WTC11 (cell line): ENCODE data around the gene CPNE4. TPM values are rescaled to one million over a fixed set of nuclear protein-coding genes. Genes with fewer than 3 reads are reported as not detected.

Experiments
- ATAC-seq: fragments of 200-7000 bp; cut with Tn5 transposase; 2 replicates; pipeline ENCODE4 v1.10.0; 2021; ENCODE audit warnings: mild to moderate bottlenecking, moderate library complexity
- CTCF ChIA-PET: fragments of 300-600 bp; sonication (Branson Sonifier 250); formaldehyde crosslinking; loops from one replicate; lab custom pipeline; 2021; ENCODE audit warnings: antibody characterized with exemption; lab: Charles Lee
- POLR2A ChIA-PET: fragments of 350-600 bp; sonication (Branson Sonifier 250); formaldehyde crosslinking; loops from one replicate; lab custom pipeline; 2021; ENCODE audit warnings: antibody characterized with exemption; lab: Charles Lee
- DNase-seq: peaks from one replicate; pipeline ENCODE4 v3.0.0; 2021; ENCODE audit warnings: low spot score
- H3K27ac Mint-ChIP-seq: 2 replicates; pipeline ENCODE4 v1.8.0; 2021; ENCODE audit warnings: mixed read lengths
- H3K27me3 Mint-ChIP-seq: 2 replicates; pipeline ENCODE4 v1.8.0; 2021; ENCODE audit warnings: low read depth, mild to moderate bottlenecking, moderate library complexity, mixed read lengths
- H3K36me3 Mint-ChIP-seq: 2 replicates; pipeline ENCODE4 v1.8.0; 2021; ENCODE audit warnings: mixed read lengths
- H3K4me1 Mint-ChIP-seq: 2 replicates; pipeline ENCODE4 v1.8.0; 2022; ENCODE audit warnings: mixed read lengths
- H3K4me3 Mint-ChIP-seq: 2 replicates; pipeline ENCODE4 v1.8.0; 2021; ENCODE audit warnings: mild to moderate bottlenecking, moderate library complexity, mixed read lengths
- H3K9me3 Mint-ChIP-seq: 2 replicates; pipeline ENCODE4 v1.8.0; 2021; ENCODE audit warnings: mixed read lengths
- ARID4B ChIP-seq: sonication (generic); formaldehyde crosslinking; IDR thresholded peaks from 2 replicates; pipeline ENCODE4 v1.8.0; 2023; ENCODE audit warnings: missing genetic modification reagents, mild to moderate bottlenecking, borderline replicate concordance
- ATF6 ChIP-seq: sonication (generic); formaldehyde crosslinking; IDR thresholded peaks from 2 replicates; pipeline ENCODE4 v1.8.1; 2023; ENCODE audit warnings: mild to moderate bottlenecking, missing genetic modification reagents
- E2F4 ChIP-seq: sonication (generic); formaldehyde crosslinking; IDR thresholded peaks from 2 replicates; pipeline ENCODE4 v1.8.1; 2022; ENCODE audit warnings: low read depth, mild to moderate bottlenecking, moderate library complexity, missing genetic modification reagents, borderline replicate concordance
- E2F5 ChIP-seq: sonication (generic); formaldehyde crosslinking; IDR thresholded peaks from 2 replicates; pipeline ENCODE4 v1.8.1; 2022; ENCODE audit warnings: mild to moderate bottlenecking, moderate library complexity, missing genetic modification reagents
- EMX1 ChIP-seq: fragments of 250-450 bp; sonication (Bioruptor Pico); IDR thresholded peaks from 2 replicates; pipeline ENCODE4 v1.8.0; 2021; ENCODE audit warnings: mild to moderate bottlenecking
- FOXP4 ChIP-seq: sonication (generic); formaldehyde crosslinking; IDR thresholded peaks from 2 replicates; pipeline ENCODE4 v1.8.0; 2022; ENCODE audit warnings: mild to moderate bottlenecking, missing genetic modification reagents
- GRHL2 ChIP-seq: fragments of 250-450 bp; sonication (Bioruptor Pico); IDR thresholded peaks from 2 replicates; pipeline ENCODE4 v1.8.0; 2022; ENCODE audit warnings: mild to moderate bottlenecking, moderate library complexity; ENCODE audit not compliant: insufficient replicate concordance, severe bottlenecking
- MLX ChIP-seq: sonication (generic); formaldehyde crosslinking; IDR thresholded peaks from 2 replicates; pipeline ENCODE4 v1.8.1; 2023; ENCODE audit warnings: mild to moderate bottlenecking, missing genetic modification reagents, moderate library complexity
- MYBL2 ChIP-seq: sonication (generic); formaldehyde crosslinking; IDR thresholded peaks from 2 replicates; pipeline ENCODE4 v1.8.1; 2023; ENCODE audit warnings: mild to moderate bottlenecking, moderate library complexity, missing genetic modification reagents
- NFE2L1 ChIP-seq: sonication (generic); formaldehyde crosslinking; IDR thresholded peaks from 2 replicates; pipeline ENCODE4 v1.8.1; 2023; ENCODE audit warnings: missing genetic modification reagents
- NFYB ChIP-seq: sonication (generic); formaldehyde crosslinking; conservative IDR thresholded peaks from 2 replicates; pipeline ENCODE4 v1.8.0; 2022; ENCODE audit warnings: low read depth, missing genetic modification reagents
- PRDM15 ChIP-seq: sonication (generic); formaldehyde crosslinking; IDR thresholded peaks from 2 replicates; pipeline ENCODE4 v1.8.0; 2022; ENCODE audit warnings: missing genetic modification reagents
- SOX15 ChIP-seq: fragments of 250-450 bp; sonication (Bioruptor Pico); IDR thresholded peaks from 2 replicates; pipeline ENCODE4 v1.9.0; 2021; ENCODE audit warnings: mild to moderate bottlenecking
- TCF7 ChIP-seq: sonication (generic); formaldehyde crosslinking; IDR thresholded peaks from 2 replicates; pipeline ENCODE4 v1.8.0; 2022; ENCODE audit warnings: mild to moderate bottlenecking, low read depth, missing genetic modification reagents, moderate library complexity
- TEAD1 ChIP-seq: sonication (generic); formaldehyde crosslinking; IDR thresholded peaks from 2 replicates; pipeline ENCODE4 v1.8.0; 2022; ENCODE audit warnings: mild to moderate bottlenecking, missing genetic modification reagents
- USF2 ChIP-seq: sonication (generic); formaldehyde crosslinking; IDR thresholded peaks from 2 replicates; pipeline ENCODE4 v1.8.1; 2023; ENCODE audit warnings: mild to moderate bottlenecking, missing genetic modification reagents, moderate library complexity
- ZNF263 ChIP-seq: sonication (generic); formaldehyde crosslinking; IDR thresholded peaks from 2 replicates; pipeline ENCODE4 v1.8.1; 2022; ENCODE audit warnings: low read depth, mild to moderate bottlenecking, moderate library complexity, missing genetic modification reagents
- ZNF396 ChIP-seq: fragments of 250-450 bp; sonication (Bioruptor Pico); IDR thresholded peaks from 2 replicates; pipeline ENCODE4 v1.8.0; 2021; ENCODE audit warnings: mild to moderate bottlenecking, moderate library complexity, borderline replicate concordance
- total RNA-seq: library from RNA; stranded (reverse); gene quantifications from 3 replicates; pipeline ENCODE4 v1.2.3, GENCODE V29; 2021

CPNE4 gene
- total RNA-seq, 1 experiment from 2014 or later = 2.4 TPM

GRCh38 chr3:131989318-131989717 is 45.5 kb downstream of the CPNE4 start:
- ATAC-seq (no peak), DNase-seq (no peak)
- Mint-ChIP-seq H3K36me3 (peaks cover 30% of the 10 kb centered on the region), H3K4me1 (peaks cover 7% of the 10 kb centered on the region), H3K4me3 (no peak overlapping the region), H3K27me3 (peaks cover 2% of the 10 kb centered on the region), H3K9me3 (peaks cover 35% of the 10 kb centered on the region), H3K27ac (no peak overlapping the region)
- CTCF ChIA-PET = interaction anchor here (0.8 kb wide), 1 partner anchor 46 kb away, joined by 3 read pairs; the partner anchor contains the start of gene CPNE4
- POLR2A ChIA-PET = no interaction called here
- no peak for TF ChIP-seq ZNF263 (CRISPR knock-in tag)
- TF ChIP-seq TEAD1 = no peak
- no peak for TF ChIP-seq NFYB (CRISPR knock-in tag)
- TF ChIP-seq MYBL2 = no peak
- no peak for TF ChIP-seq NFE2L1 (CRISPR knock-in tag)
- no peak for TF ChIP-seq TCF7 (CRISPR knock-in tag)
- no peak for TF ChIP-seq EMX1 (CRISPR knock-in tag)
- no peak for TF ChIP-seq E2F5
- no peak for TF ChIP-seq PRDM15 (CRISPR knock-in tag)
- TF ChIP-seq E2F4 (CRISPR knock-in tag) = no peak
- no peak for TF ChIP-seq ATF6 (CRISPR knock-in tag)
- TF ChIP-seq MLX (CRISPR knock-in tag) = no peak
- no peak for TF ChIP-seq ARID4B
- TF ChIP-seq USF2 (CRISPR knock-in tag) = no peak
- no peak for TF ChIP-seq ZNF396 (CRISPR knock-in tag)
- TF ChIP-seq FOXP4 (CRISPR knock-in tag) = no peak
- TF ChIP-seq GRHL2 (CRISPR knock-in tag) = no peak
- no peak for TF ChIP-seq SOX15 (CRISPR knock-in tag)
